ENCODE measurements around the gene OR51V1. TPM values are rescaled to one million over a fixed set of nuclear protein-coding genes. Genes with fewer than 3 reads are reported as not detected.
"Not testable (repeated sequence)": the region's sequence is repeated elsewhere in the genome, so short reads cannot be mapped to it uniquely, and the experiment has no call there.

The OR51V1 gene
- not detected for polyA plus RNA-seq (ENCODE audit: insufficient read length)
- long read RNA-seq, donor 1: 0 reads
- long read RNA-seq, donor 2: 0 reads
- long read RNA-seq, donor 3: 0 reads
- long read RNA-seq, donor 4: 0 reads
- long read RNA-seq, donor 5: 0 reads
- long read RNA-seq, donor 6: 0 reads
- long read RNA-seq, donor 7: 0 reads
- long read RNA-seq, donor 8: 0 reads

GRCh38 chr11:5200582-5200981 lies at the start of gene OR51V1:
Gene OR51V1 (minus strand): TSS chr11:5200682. CDS start chr11:5200682, 0 bp downstream.
- DNase-seq: no peak

- DNase-seq: not testable (repeated sequence)
Measured at GRCh38 chr11:5249807-5250396, 49.4 kb upstream of the OR51V1 start, which contains the start of gene HBG1. Gene HBG1 (minus strand): TSS chr11:5249857. CDS start chr11:5249804, 53 bp downstream.

- not testable (repeated sequence) for DNase-seq
Measured at GRCh38 chr11:5248498-5248897, 48.0 kb upstream of the OR51V1 start.

GRCh38 chr11:5247472-5248192 lies 47.1 kb upstream of the OR51V1 start:
- no peak for DNase-seq

- no peak for DNase-seq
Measured at GRCh38 chr11:5246772-5247471, 46.4 kb upstream of the OR51V1 start.

GRCh38 chr11:5245155-5245554 lies 44.7 kb upstream of the OR51V1 start:
- DNase-seq: no peak

GRCh38 chr11:5243816-5244180 lies 43.3 kb upstream of the OR51V1 start:
- DNase-seq: no peak

- no peak for DNase-seq
Measured at GRCh38 chr11:5242933-5243815, 42.7 kb upstream of the OR51V1 start.

- no peak for DNase-seq
Measured at GRCh38 chr11:5242208-5242607, 41.7 kb upstream of the OR51V1 start.

GRCh38 chr11:5241458-5241857 lies 41.0 kb upstream of the OR51V1 start:
- DNase-seq: no peak

GRCh38 chr11:5240458-5240857 lies 40.0 kb upstream of the OR51V1 start:
- DNase-seq: no peak

- DNase-seq: no peak
Measured at GRCh38 chr11:5240056-5240455, 39.6 kb upstream of the OR51V1 start.

- no peak for DNase-seq
Measured at GRCh38 chr11:5239046-5239445, 38.6 kb upstream of the OR51V1 start.

- no peak for DNase-seq
Measured at GRCh38 chr11:5238486-5238885, 38.0 kb upstream of the OR51V1 start.

- no peak for DNase-seq
Measured at GRCh38 chr11:5237420-5237819, 36.9 kb upstream of the OR51V1 start.

GRCh38 chr11:5235364-5236095 lies 35.0 kb upstream of the OR51V1 start:
- no peak for DNase-seq

GRCh38 chr11:5234381-5234834 lies 33.9 kb upstream of the OR51V1 start, which contains the start of gene HBD:
Gene HBD (minus strand): TSS chr11:5234483. CDS start chr11:5234433, 50 bp downstream.
- no peak for DNase-seq

- DNase-seq: no peak
Measured at GRCh38 chr11:5233307-5233706, 32.8 kb upstream of the OR51V1 start.

GRCh38 chr11:5232821-5233220 lies 32.3 kb upstream of the OR51V1 start:
- DNase-seq: no peak

GRCh38 chr11:5232176-5232575 lies 31.7 kb upstream of the OR51V1 start:
- DNase-seq: no peak

GRCh38 chr11:5231111-5231510 lies 30.6 kb upstream of the OR51V1 start:
- DNase-seq: no peak

Measured in left kidney (tissue), 8 donors.